Astrocyte (in vitro differentiated cells and primary cell): ENCODE results near the gene ZBTB16.

ENCODE experiments used
- EZH2 ChIP-seq: IDR thresholded peaks from 2 replicates; pipeline ENCODE4 v1.6.1; 2012; ENCODE audit warnings: mild to moderate bottlenecking, low read length, inconsistent platforms; ENCODE audit not compliant: insufficient read depth
- TF ChIP-seq, protein P1 (sequence below): IDR thresholded peaks from 2 replicates; pipeline ENCODE4 v1.5.1; 2011; ENCODE audit warnings: low read depth, mild to moderate bottlenecking, inconsistent platforms, low read length, moderate library complexity; ENCODE audit not compliant: insufficient read depth

DNA sequence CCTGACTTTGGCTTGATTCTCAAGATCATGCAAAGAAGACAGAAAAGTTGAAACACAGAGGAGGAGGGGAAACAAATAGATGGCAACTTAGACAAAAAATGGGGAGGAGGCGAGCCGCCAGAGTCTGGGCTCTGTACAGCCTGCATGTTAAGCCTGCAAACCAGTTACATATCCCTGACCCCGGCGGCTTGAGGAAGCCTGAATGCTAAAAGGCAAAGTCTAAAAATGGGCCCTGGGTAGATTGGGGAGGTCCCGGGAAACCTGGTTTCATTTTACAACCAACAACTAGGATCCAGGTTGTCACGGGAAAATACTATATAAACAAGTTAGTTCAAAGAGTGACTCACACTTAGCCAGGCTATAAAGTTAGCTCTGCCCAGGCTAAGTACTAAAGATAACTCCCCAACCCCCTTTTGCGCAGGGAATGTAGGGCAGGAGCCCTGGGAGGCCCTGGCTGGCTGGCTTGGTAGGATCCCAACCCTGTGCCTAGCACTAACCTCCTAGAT lies 18.8 kb upstream of the ZBTB16 start:
- TF ChIP-seq, protein P1, sequence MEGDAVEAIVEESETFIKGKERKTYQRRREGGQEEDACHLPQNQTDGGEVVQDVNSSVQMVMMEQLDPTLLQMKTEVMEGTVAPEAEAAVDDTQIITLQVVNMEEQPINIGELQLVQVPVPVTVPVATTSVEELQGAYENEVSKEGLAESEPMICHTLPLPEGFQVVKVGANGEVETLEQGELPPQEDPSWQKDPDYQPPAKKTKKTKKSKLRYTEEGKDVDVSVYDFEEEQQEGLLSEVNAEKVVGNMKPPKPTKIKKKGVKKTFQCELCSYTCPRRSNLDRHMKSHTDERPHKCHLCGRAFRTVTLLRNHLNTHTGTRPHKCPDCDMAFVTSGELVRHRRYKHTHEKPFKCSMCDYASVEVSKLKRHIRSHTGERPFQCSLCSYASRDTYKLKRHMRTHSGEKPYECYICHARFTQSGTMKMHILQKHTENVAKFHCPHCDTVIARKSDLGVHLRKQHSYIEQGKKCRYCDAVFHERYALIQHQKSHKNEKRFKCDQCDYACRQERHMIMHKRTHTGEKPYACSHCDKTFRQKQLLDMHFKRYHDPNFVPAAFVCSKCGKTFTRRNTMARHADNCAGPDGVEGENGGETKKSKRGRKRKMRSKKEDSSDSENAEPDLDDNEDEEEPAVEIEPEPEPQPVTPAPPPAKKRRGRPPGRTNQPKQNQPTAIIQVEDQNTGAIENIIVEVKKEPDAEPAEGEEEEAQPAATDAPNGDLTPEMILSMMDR, result no peak
- TF ChIP-seq EZH2, result no peak
